Hematopoietic multipotent progenitor cell treated with erythropoietin and hydrocortisone succinate and interleukin-3 and kit ligand, for 6 days (in vitro differentiated cells): ENCODE results near the gene PLA2G4E.

Experiments
- DNase-seq: peaks from one replicate; pipeline ENCODE4 v3.0.0-alpha.2; 2015

The PLA2G4E gene

GRCh38 chr15:42053010-42053409, 32.2 kb upstream of the PLA2G4E start:
- DNase-seq: no peak

- no peak for DNase-seq
Observed at GRCh38 chr15:42050484-42051255, 29.8 kb upstream of the PLA2G4E start.

GRCh38 chr15:42048821-42049200, 28.0 kb upstream of the PLA2G4E start:
- DNase-seq: no peak

GRCh38 chr15:42048080-42048820, 27.4 kb upstream of the PLA2G4E start:
- no peak for DNase-seq

- no peak for DNase-seq
Observed at GRCh38 chr15:42046597-42046996, 25.8 kb upstream of the PLA2G4E start.

- DNase-seq: peak; percentile 32
Observed at GRCh38 chr15:42045211-42045615, 24.4 kb upstream of the PLA2G4E start.

- DNase-seq: no peak
Observed at GRCh38 chr15:42042602-42043400, 22.0 kb upstream of the PLA2G4E start.

- no peak for DNase-seq
Observed at GRCh38 chr15:42038401-42038800, 17.6 kb upstream of the PLA2G4E start.

- peak; percentile 29 for DNase-seq
Observed at GRCh38 chr15:42037656-42038055, 16.8 kb upstream of the PLA2G4E start.

- no peak for DNase-seq
Observed at GRCh38 chr15:42036966-42037365, 16.1 kb upstream of the PLA2G4E start.

GRCh38 chr15:42036112-42036905, 15.5 kb upstream of the PLA2G4E start:
- no peak for DNase-seq

- no peak for DNase-seq
Observed at GRCh38 chr15:42035435-42035761, 14.6 kb upstream of the PLA2G4E start.

GRCh38 chr15:42034628-42035434, 14.0 kb upstream of the PLA2G4E start:
- no peak for DNase-seq

- DNase-seq: no peak
Observed at GRCh38 chr15:42033214-42033873, 12.5 kb upstream of the PLA2G4E start.

GRCh38 chr15:42032376-42033213, 11.8 kb upstream of the PLA2G4E start:
- DNase-seq: no peak

GRCh38 chr15:42031198-42031915, 10.5 kb upstream of the PLA2G4E start:
- DNase-seq: no peak

GRCh38 chr15:42027521-42027920, 6.7 kb upstream of the PLA2G4E start:
- DNase-seq: no peak

- no peak for DNase-seq
Observed at GRCh38 chr15:42024303-42024702, 3.5 kb upstream of the PLA2G4E start.

- no peak for DNase-seq
Observed at GRCh38 chr15:42021593-42021992, 751 bp upstream of the PLA2G4E start.
